GM13977 (cell line): ENCODE results near the gene PCDH9.

Source experiments
- DNase-seq: peaks from one replicate; pipeline ENCODE4 v3.0.0; 2012; ENCODE audit warnings: low spot score
- in situ Hi-C: fragments of 300-500 bp; cut with MboI; formaldehyde crosslinking; loops from one replicate; pipeline ENCODE4 v1.12.0; 2022; ENCODE audit warnings: low sequenced_read_pairs, low pct_unique_long_range_greater_than_20kb, mixed read lengths, inconsistent platforms; ENCODE audit not compliant: unreplicated experiment
- TF ChIP-seq, protein P1 (sequence below): IDR thresholded peaks from 2 replicates; pipeline ENCODE4 v1.5.1; 2012; ENCODE audit warnings: mild to moderate bottlenecking, control low read depth; ENCODE audit not compliant: insufficient read depth; ENCODE audit errors: extremely low read depth, missing control alignments

The PCDH9 gene

DNA sequence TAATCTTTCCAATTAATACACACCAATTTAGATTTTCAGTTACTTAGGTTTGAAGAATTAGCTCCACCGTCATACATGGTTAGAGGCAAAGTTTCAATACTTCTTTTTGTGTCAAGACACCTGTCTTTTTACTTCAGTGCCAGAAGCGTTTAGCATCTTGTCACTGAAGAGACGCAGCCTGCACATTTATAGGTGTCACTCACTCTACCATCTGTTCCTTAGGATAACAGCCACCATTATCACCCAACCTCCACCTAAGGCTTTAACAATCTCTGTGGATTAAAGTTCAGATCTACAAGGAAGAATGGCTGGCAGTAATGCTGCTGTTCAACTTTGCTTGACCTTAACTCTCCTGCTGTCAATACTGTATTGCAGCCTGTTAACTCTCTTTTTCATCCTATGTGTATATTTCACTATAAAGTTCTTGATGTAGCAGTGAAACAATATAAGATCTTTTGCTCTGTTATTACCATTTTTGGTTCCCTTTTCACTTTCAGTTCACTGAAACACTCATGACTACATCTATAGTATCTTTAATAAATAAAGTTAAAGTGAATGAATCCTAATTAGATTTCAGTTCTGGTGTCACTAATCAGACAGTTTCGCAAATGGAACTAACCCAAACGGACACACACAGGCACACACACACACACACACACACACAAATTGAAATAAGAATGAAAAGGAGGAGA is 435.6 kb downstream of the PCDH9 start:
- in situ Hi-C loops: no loop called here
- TF ChIP-seq, protein P1, sequence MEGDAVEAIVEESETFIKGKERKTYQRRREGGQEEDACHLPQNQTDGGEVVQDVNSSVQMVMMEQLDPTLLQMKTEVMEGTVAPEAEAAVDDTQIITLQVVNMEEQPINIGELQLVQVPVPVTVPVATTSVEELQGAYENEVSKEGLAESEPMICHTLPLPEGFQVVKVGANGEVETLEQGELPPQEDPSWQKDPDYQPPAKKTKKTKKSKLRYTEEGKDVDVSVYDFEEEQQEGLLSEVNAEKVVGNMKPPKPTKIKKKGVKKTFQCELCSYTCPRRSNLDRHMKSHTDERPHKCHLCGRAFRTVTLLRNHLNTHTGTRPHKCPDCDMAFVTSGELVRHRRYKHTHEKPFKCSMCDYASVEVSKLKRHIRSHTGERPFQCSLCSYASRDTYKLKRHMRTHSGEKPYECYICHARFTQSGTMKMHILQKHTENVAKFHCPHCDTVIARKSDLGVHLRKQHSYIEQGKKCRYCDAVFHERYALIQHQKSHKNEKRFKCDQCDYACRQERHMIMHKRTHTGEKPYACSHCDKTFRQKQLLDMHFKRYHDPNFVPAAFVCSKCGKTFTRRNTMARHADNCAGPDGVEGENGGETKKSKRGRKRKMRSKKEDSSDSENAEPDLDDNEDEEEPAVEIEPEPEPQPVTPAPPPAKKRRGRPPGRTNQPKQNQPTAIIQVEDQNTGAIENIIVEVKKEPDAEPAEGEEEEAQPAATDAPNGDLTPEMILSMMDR: no peak
- no peak for DNase-seq

DNA sequence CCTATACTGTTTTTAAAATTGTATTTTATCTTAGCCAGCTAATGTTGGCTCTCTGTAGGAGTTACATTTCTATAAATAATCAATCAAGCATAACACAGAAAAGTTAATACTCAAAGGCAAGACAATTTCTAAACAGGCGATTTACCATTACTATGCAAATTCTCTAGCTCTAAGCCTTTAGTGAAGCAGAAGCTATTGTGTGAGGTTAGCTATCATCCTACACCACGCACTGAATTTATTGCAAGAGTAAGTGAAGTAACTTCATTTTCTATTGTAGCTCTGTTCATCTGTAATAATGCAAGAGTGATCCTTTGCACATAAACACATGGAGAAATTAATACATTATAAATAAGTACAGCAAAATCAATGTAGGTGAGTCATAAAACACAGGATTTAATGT is 439.3 kb downstream of the PCDH9 start:
- in situ Hi-C loops: no loop called here
- TF ChIP-seq, protein P1: no peak
- no peak for DNase-seq

DNA sequence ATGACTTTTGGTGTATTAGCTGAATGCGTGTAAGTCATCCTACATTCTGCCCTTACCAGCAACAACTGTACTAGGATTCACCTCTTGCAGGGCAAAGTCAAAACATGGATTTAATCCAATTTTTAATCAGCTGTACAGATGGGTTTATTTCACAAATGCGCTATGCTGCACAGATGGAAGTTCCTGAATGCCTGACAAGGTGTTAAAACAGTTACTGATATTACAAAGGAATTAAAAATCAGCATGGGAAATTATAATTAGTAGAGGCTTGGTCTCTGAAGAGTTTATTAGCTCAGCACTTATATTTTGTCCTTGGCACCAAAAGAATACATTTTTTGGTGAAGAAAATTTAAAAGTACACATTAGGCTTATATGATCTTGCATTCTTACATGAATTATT is 448.9 kb downstream of the PCDH9 start:
- no peak for DNase-seq
- TF ChIP-seq, protein P1: no peak
- in situ Hi-C loops: no loop called here

DNA sequence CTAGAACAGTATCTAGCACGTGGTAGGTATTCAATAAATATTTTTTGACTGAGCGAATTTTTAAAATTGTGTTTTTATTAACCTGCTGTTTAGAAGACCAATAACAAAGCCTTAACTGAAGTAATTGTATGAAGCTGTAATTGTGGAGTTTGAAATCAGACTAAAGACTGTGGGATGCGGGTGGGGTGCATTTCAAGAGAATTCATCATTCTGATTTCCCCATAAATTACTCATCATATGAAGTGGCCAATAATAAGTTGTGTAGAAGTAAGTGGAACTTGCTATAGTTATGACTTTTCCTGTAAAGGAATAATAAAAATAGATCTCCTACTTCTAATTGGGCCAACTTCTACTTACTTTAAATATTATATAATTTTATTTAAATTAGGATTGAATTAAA is 449.3 kb downstream of the PCDH9 start:
- in situ Hi-C loops: no loop called here
- TF ChIP-seq, protein P1: no peak
- DNase-seq: no peak

DNA sequence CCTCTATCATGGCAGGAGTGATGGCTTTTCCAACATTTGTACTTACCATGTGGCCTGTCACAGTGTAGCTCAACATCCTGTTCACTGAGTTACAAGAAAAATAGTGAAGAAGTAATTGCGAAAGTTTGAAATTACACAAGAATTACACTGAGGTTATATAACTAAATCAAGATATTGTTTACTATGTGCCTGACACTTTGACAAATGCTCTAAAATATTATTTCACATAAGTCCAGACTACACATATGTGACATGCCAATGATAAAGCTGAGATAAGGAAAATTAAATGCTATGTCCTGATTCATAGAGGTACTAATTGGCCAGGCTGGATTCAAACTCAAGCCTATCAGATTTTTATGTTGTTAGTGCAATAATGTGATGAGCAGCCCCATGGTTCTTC is 451.7 kb downstream of the PCDH9 start:
- TF ChIP-seq, protein P1: no peak

GRCh38 chr13:66775196-66775595 is 454.9 kb downstream of the PCDH9 start:
- TF ChIP-seq, protein P1: no peak
- in situ Hi-C loops: no loop called here

More for the DNA sequence above, 451.7 kb downstream of the PCDH9 start:
- in situ Hi-C loops: no loop called here
- DNase-seq: no peak

More at GRCh38 chr13:66775196-66775595, 454.9 kb downstream of the PCDH9 start:
- no peak for DNase-seq
